ENCODE measurements around the gene CCDC47.

DNA sequence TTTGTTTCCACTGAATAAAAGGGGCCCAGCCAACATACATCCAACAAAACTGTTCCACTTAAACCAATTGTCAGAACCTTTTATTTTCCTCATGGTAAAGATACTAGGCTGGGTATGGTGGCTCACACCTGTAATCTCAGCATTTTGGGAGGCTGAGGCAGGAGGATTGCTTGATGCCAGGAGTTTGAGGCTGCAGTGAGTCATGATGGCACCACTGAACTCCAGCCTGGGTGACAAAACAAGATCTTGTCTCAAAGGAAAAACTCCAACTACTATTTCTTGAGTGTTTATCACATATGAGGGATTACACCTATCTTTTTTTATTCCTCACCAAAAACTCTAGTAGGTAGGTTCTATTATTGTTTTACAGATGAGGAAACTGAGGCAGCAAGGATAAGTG is 49.1 kb upstream of the CCDC47 start:
- TF ChIP-seq, protein P1, sequence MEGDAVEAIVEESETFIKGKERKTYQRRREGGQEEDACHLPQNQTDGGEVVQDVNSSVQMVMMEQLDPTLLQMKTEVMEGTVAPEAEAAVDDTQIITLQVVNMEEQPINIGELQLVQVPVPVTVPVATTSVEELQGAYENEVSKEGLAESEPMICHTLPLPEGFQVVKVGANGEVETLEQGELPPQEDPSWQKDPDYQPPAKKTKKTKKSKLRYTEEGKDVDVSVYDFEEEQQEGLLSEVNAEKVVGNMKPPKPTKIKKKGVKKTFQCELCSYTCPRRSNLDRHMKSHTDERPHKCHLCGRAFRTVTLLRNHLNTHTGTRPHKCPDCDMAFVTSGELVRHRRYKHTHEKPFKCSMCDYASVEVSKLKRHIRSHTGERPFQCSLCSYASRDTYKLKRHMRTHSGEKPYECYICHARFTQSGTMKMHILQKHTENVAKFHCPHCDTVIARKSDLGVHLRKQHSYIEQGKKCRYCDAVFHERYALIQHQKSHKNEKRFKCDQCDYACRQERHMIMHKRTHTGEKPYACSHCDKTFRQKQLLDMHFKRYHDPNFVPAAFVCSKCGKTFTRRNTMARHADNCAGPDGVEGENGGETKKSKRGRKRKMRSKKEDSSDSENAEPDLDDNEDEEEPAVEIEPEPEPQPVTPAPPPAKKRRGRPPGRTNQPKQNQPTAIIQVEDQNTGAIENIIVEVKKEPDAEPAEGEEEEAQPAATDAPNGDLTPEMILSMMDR (conservative IDR thresholded peaks at IDR 0.05), result no peak
- TF ChIP-seq ZFX (IDR thresholded peaks at IDR 0.05), result no peak
